WERI-Rb-1 (cell line): ENCODE results near the gene FBXO36.

Experiments used
- DNase-seq: peaks from one replicate; pipeline ENCODE4 v3.0.0-alpha.2; 2020
- H3K27ac ChIP-seq: fragments of 250-450 bp; sonication (Bioruptor Pico); 2 replicates; pipeline ENCODE4 v1.5.1; 2020; ENCODE audit warnings: mild to moderate bottlenecking, moderate library complexity
- H3K27me3 ChIP-seq: fragments of 250-450 bp; sonication (Bioruptor Pico); 2 replicates; pipeline ENCODE4 v1.5.1; 2021; ENCODE audit warnings: mild to moderate bottlenecking, low read depth, moderate library complexity; ENCODE audit not compliant: insufficient read depth, severe bottlenecking
- H3K36me3 ChIP-seq: fragments of 250-450 bp; sonication (Bioruptor Pico); 2 replicates; pipeline ENCODE4 v1.5.1; 2020; ENCODE audit warnings: mild to moderate bottlenecking, moderate library complexity
- H3K4me3 ChIP-seq: 2 replicates; pipeline ENCODE4 v1.5.1; 2011; ENCODE audit warnings: low read depth, mild to moderate bottlenecking, control low read depth, low read length
- H3K9me3 ChIP-seq: fragments of 250-450 bp; sonication (Bioruptor Pico); 2 replicates; pipeline ENCODE4 v1.5.1; 2021; ENCODE audit warnings: mild to moderate bottlenecking, moderate library complexity; ENCODE audit not compliant: severe bottlenecking
- TF ChIP-seq, protein P1 (sequence below): IDR thresholded peaks from 2 replicates; pipeline ENCODE4 v1.5.1; 2011; ENCODE audit warnings: low read depth, mild to moderate bottlenecking, control low read depth, inconsistent platforms, low read length

Gene FBXO36

DNA sequence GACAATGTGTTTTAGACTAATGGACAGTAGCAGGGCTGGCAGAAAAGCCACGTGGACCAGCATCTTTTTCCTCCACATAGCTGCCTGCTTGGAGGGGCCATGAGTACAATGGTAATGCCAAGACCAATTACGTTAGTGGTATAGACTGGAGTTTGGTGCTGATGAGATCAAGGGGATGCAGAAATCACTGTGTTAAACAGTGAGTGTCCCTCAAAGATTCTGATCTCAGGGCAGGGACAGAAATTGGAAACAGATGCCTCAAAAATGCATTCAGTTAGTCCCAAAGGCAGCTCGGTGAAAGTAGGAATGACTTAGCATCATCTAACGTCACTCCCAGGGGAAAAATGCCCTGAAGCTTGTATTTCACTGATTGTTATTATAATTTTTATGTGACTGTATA is 74.0 kb downstream of the FBXO36 start:
- DNase-seq = no peak
- H3K27me3 ChIP-seq = no peaks in the 10 kb centered on the region
- no peaks in the 10 kb centered on the region for H3K9me3 ChIP-seq
- H3K4me3 ChIP-seq = no peak overlapping the region
- TF ChIP-seq, protein P1, sequence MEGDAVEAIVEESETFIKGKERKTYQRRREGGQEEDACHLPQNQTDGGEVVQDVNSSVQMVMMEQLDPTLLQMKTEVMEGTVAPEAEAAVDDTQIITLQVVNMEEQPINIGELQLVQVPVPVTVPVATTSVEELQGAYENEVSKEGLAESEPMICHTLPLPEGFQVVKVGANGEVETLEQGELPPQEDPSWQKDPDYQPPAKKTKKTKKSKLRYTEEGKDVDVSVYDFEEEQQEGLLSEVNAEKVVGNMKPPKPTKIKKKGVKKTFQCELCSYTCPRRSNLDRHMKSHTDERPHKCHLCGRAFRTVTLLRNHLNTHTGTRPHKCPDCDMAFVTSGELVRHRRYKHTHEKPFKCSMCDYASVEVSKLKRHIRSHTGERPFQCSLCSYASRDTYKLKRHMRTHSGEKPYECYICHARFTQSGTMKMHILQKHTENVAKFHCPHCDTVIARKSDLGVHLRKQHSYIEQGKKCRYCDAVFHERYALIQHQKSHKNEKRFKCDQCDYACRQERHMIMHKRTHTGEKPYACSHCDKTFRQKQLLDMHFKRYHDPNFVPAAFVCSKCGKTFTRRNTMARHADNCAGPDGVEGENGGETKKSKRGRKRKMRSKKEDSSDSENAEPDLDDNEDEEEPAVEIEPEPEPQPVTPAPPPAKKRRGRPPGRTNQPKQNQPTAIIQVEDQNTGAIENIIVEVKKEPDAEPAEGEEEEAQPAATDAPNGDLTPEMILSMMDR = no peak
- H3K27ac ChIP-seq = no peak overlapping the region
- H3K36me3 ChIP-seq = no peaks in the 10 kb centered on the region

DNA sequence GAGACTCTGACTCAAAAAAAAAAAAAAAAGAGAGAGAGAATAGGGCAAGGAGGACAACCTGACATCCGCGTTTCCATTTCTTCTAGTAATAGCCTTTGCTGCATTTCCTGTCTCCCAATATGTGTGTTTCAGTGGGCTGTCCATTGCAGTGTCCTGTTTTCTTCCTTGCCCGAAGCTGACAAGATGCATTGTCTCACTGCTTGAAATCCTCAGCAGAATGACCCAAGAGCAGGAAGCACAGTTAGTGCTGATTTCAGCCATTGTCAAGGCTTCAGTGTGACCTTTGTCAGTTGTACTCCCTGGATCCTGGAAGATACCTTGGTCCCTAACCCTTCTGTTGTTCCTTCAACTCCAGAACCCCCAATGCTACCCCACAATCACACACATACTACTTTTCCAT is 75.3 kb downstream of the FBXO36 start:
- TF ChIP-seq, protein P1 = no peak
- Histone ChIP-seq H3K9me3 (no peaks in the 10 kb centered on the region), H3K27me3 (no peaks in the 10 kb centered on the region), H3K4me3 (no peak overlapping the region), H3K36me3 (no peaks in the 10 kb centered on the region), H3K27ac (no peak overlapping the region)
- no peak for DNase-seq

DNA sequence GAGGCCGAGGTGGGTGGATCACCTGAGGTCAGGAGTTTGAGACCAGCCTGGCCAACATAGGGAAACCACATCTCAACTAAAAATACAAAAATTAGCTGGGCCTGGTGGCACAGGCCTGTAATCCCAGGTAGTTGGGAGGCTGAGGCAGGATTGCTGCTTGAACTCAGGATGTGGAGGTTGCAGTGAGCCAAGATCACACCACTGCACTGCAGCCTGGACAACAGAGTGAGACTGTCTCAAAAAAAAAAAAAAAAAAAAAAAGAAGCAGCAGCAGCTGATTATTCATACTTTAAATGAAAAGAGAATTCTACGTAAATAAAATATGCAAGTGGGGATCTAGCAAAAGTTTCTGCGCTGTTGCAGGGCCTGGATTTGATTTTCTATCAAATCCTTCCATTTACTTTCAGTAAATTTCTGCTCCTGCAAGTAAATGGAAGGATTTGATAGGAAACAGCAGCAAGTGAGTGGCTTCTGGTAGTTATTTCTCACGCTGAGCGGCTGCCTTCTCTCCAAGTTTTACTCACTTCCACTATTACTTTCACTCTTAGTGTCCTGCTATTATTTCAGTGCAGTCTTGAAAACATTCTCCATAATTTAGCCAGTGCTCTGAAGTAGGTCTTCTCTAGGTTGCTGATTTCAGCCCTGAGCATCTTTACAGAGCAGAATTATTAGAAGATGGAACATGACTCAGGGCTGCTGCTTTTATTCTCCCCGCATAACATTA is 78.0 kb downstream of the FBXO36 start:
- H3K4me3 ChIP-seq = no peak overlapping the region
- TF ChIP-seq, protein P1 = no peak
- no peak overlapping the region for H3K27ac ChIP-seq

DNA sequence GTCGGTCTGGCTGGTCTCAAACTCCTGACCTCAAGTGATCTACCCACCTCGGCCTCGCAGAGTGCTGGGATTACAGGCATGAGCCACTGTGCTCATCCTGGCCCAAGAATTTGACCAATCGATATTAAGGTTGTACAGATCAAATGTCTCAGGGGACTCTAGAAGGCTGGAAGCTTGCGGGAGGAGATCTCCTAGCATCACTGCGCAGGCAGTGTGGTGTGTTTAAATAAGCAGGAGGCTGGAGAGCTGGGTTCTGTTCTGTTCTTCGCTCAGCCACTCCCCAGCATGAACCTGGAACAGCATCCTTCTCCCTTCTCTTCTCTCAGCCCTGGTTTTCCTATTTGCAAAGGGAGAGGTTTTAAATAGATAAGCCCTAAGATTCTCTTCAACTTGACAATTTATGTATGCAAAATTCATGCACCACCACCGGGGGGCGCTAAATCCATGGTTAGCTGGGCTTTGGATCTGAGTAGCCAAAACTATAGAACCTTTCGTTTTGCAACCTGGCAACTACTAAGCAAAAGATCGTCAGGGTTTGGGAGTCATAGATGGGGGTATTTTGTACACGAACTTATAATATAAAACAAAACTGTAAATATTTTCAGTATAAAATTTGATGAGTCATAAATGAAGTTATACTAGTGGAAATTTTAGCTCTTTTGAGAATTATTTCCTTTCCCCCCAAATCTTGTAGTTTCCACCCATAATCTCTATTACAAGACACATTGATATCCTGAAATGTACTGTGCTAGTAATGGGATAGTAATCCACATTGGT is 85.8 kb downstream of the FBXO36 start:
- TF ChIP-seq, protein P1 = peak; percentile 55
- H3K36me3 ChIP-seq = no peaks in the 10 kb centered on the region
- no peaks in the 10 kb centered on the region for H3K9me3 ChIP-seq
- peak; percentile 67 for DNase-seq
- no peaks in the 10 kb centered on the region for H3K27me3 ChIP-seq
- no peak overlapping the region for H3K4me3 ChIP-seq
- no peak overlapping the region for H3K27ac ChIP-seq

More for the DNA sequence above, 78.0 kb downstream of the FBXO36 start:
- Histone ChIP-seq H3K9me3 (no peaks in the 10 kb centered on the region), H3K36me3 (no peaks in the 10 kb centered on the region), H3K27me3 (no peaks in the 10 kb centered on the region)
- DNase-seq = no peak

GRCh38 chr2:230008708-230009066 is 86.4 kb downstream of the FBXO36 start:
- no peaks in the 10 kb centered on the region for H3K36me3 ChIP-seq
- no peak for DNase-seq
- no peak overlapping the region for H3K27ac ChIP-seq
- H3K9me3 ChIP-seq = no peaks in the 10 kb centered on the region
- no peaks in the 10 kb centered on the region for H3K27me3 ChIP-seq
- TF ChIP-seq, protein P1 = no peak
- H3K4me3 ChIP-seq = no peak overlapping the region
